IMR-90 (cell line): ENCODE results near the gene KANSL1L.

Experiments used
- CEBPB ChIP-seq: IDR thresholded peaks from 2 replicates; pipeline ENCODE4 v1.6.1; 2012; ENCODE audit warnings: low read depth, low read length, improper control_type of control experiment
- FOS ChIP-seq: fragments of 150-350 bp; IDR thresholded peaks from 2 replicates; pipeline ENCODE4 v1.6.1; 2016; ENCODE audit warnings: low read depth, low read length
- MAFK ChIP-seq: IDR thresholded peaks from 2 replicates; pipeline ENCODE4 v1.6.1; 2012; ENCODE audit warnings: low read depth, low read length, improper control_type of control experiment
- POLR2A ChIP-seq: IDR thresholded peaks from 2 replicates; pipeline ENCODE4 v1.6.1; 2012; ENCODE audit warnings: mild to moderate bottlenecking, low read depth, low read length
- RAD21 ChIP-seq: IDR thresholded peaks from 2 replicates; pipeline ENCODE4 v1.6.1; 2012; ENCODE audit warnings: low read length, improper control_type of control experiment
- RFX5 ChIP-seq: IDR thresholded peaks from 2 replicates; pipeline ENCODE4 v1.8.0; 2012; ENCODE audit warnings: low read depth, mild to moderate bottlenecking, low read length, moderate library complexity
- USF2 ChIP-seq: fragments of 150-350 bp; IDR thresholded peaks from 2 replicates; pipeline ENCODE4 v1.6.1; 2017; ENCODE audit warnings: mild to moderate bottlenecking, antibody characterized with exemption, low read length, low read depth
- TF ChIP-seq, protein P1 (sequence below): conservative IDR thresholded peaks from 2 replicates; pipeline ENCODE4 v1.5.1; 2012; ENCODE audit warnings: mild to moderate bottlenecking, low read depth, low read length, improper control_type of control experiment

GRCh38 chr2:210159059-210159458, 12.2 kb downstream of the KANSL1L start:
- TF ChIP-seq RFX5: no peak
- TF ChIP-seq, protein P1, sequence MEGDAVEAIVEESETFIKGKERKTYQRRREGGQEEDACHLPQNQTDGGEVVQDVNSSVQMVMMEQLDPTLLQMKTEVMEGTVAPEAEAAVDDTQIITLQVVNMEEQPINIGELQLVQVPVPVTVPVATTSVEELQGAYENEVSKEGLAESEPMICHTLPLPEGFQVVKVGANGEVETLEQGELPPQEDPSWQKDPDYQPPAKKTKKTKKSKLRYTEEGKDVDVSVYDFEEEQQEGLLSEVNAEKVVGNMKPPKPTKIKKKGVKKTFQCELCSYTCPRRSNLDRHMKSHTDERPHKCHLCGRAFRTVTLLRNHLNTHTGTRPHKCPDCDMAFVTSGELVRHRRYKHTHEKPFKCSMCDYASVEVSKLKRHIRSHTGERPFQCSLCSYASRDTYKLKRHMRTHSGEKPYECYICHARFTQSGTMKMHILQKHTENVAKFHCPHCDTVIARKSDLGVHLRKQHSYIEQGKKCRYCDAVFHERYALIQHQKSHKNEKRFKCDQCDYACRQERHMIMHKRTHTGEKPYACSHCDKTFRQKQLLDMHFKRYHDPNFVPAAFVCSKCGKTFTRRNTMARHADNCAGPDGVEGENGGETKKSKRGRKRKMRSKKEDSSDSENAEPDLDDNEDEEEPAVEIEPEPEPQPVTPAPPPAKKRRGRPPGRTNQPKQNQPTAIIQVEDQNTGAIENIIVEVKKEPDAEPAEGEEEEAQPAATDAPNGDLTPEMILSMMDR: no peak
- no peak for TF ChIP-seq RAD21
- TF ChIP-seq FOS: no peak
- no peak for TF ChIP-seq USF2
- TF ChIP-seq CEBPB: no peak
- no peak for TF ChIP-seq POLR2A
- no peak for TF ChIP-seq MAFK
